H1 (cell line): Measurements from ENCODE around the gene TARS2. TPM values are rescaled to one million over a fixed set of nuclear protein-coding genes. Genes with fewer than 3 reads are reported as not detected.

Experiments used
- CTCF ChIA-PET: fragments of 300-600 bp; sonication (Branson Sonifier 250); formaldehyde crosslinking; loops from one replicate; lab custom pipeline; 2021; ENCODE audit not compliant: partially characterized antibody; lab: Charles Lee
- POLR2A ChIA-PET: fragments of 300-600 bp; sonication (Branson Sonifier 250); formaldehyde crosslinking; loops from one replicate; lab custom pipeline; 2021; ENCODE audit warnings: inconsistent platforms; ENCODE audit not compliant: partially characterized antibody; lab: Charles Lee
- DNase-seq, 2 experiments: peaks; one replicate each; pipeline versions ENCODE4 v3.0.0 to v3.0.0-alpha.2; 2010 to 2022; ENCODE audit warnings: low spot score in 2 of 2, low read depth in 1 of 2, mixed read lengths in 1 of 2
- FAIRE-seq: peaks from 2 replicates; lab custom pipeline; 2011; peaks lifted over from hg19 to GRCh38; lab: Jason Lieb, UNC
- H2AFZ ChIP-seq: 2 replicates; pipeline ENCODE4 v1.8.1; 2012; ENCODE audit warnings: low read length, inconsistent platforms
- H2AK5ac ChIP-seq: 2 replicates; pipeline ENCODE4 v1.6.1; 2013; ENCODE audit warnings: low read depth, low read length
- H2BK120ac ChIP-seq: replicated peaks from 2 replicates; pipeline ENCODE3; 2013; ENCODE audit warnings: low read depth, low read length, inconsistent platforms
- H2BK12ac ChIP-seq: 2 replicates; pipeline ENCODE4 v1.6.1; 2013; ENCODE audit warnings: low read depth, low read length
- H2BK15ac ChIP-seq: 2 replicates; pipeline ENCODE4 v1.6.1; 2013; ENCODE audit warnings: low read length
- H2BK20ac ChIP-seq: 2 replicates; pipeline ENCODE4 v1.6.1; 2013; ENCODE audit warnings: low read length
- H2BK5ac ChIP-seq: 2 replicates; pipeline ENCODE4 v1.6.1; 2013; ENCODE audit warnings: low read depth, low read length
- H3K14ac ChIP-seq: 2 replicates; pipeline ENCODE4 v1.6.1; 2013; ENCODE audit warnings: inconsistent platforms; ENCODE audit not compliant: insufficient read length
- H3K18ac ChIP-seq: 2 replicates; pipeline ENCODE4 v1.6.1; 2013; ENCODE audit warnings: low read length; ENCODE audit errors: extremely low read depth
- H3K23ac ChIP-seq: 2 replicates; pipeline ENCODE4 v1.6.1; 2013; ENCODE audit warnings: inconsistent platforms; ENCODE audit not compliant: insufficient read length
- H3K23me2 ChIP-seq: 2 replicates; pipeline ENCODE4 v1.6.1; 2013; ENCODE audit warnings: low read depth, low read length
- H3K27ac ChIP-seq: 2 replicates; pipeline ENCODE4 v1.6.1; 2011; ENCODE audit warnings: low read depth, low read length, inconsistent platforms
- H3K27me3 ChIP-seq, 4 experiments: replicated peaks in 1 of 4; 1 replicate in 1 of 4; 2 replicates in 3 of 4; pipeline versions ENCODE4 v1.6.1 to v1.8.1; 2011 to 2013; ENCODE audit warnings: low read length in 3 of 4, mild to moderate bottlenecking in 3 of 4, inconsistent platforms in 2 of 4, mixed read lengths in 2 of 4, moderate library complexity in 1 of 4; ENCODE audit not compliant: control insufficient read depth in 3 of 4, insufficient read depth in 3 of 4; ENCODE audit errors: extremely low read depth in 1 of 4
- H3K36me3 ChIP-seq, 4 experiments: 2 replicates each; pipeline versions ENCODE4 v1.6.1 to v1.8.1; 2011 to 2013; ENCODE audit warnings: mild to moderate bottlenecking in 4 of 4, low read length in 3 of 4, moderate library complexity in 2 of 4, control low read depth in 1 of 4, inconsistent platforms in 1 of 4; ENCODE audit not compliant: insufficient read depth in 4 of 4, control insufficient read depth in 2 of 4
- H3K4ac ChIP-seq: replicated peaks from 2 replicates; pipeline ENCODE3; 2013; ENCODE audit warnings: low read length, low read depth, mixed read lengths, inconsistent platforms; ENCODE audit not compliant: insufficient read length
- H3K4me1 ChIP-seq, 4 experiments: replicated peaks in 1 of 4; 1 replicate in 1 of 4; 2 replicates in 3 of 4; pipeline versions ENCODE4 v1.6.1 to v1.8.1; 2011 to 2013; ENCODE audit warnings: low read length in 3 of 4, inconsistent platforms in 2 of 4, mixed read lengths in 1 of 4; ENCODE audit not compliant: insufficient read depth in 4 of 4, control insufficient read depth in 3 of 4
- H3K4me2 ChIP-seq, 2 experiments: 2 replicates each; pipeline versions ENCODE4 v1.6.1 to v1.8.1; 2011 to 2013; ENCODE audit warnings: low read depth in 2 of 2, low read length in 2 of 2, control low read depth in 1 of 2, inconsistent platforms in 1 of 2, mild to moderate bottlenecking in 1 of 2; ENCODE audit not compliant: insufficient read depth in 1 of 2
- H3K4me3 ChIP-seq, 4 experiments: fragments of 200-600, 300-600 bp in 1 of 4; sonication (generic), shearing (Covaris generic), sonication (Bioruptor Twin) in 1 of 4; 2 replicates each; pipeline versions ENCODE4 v1.5.1 to v1.8.1; 2011 to 2016; ENCODE audit warnings: low read length in 4 of 4, low read depth in 3 of 4, control low read depth in 2 of 4, inconsistent platforms in 2 of 4, mild to moderate bottlenecking in 2 of 4, mixed read lengths in 1 of 4, moderate library complexity in 1 of 4; ENCODE audit not compliant: insufficient read depth in 2 of 4; ENCODE audit errors: extremely low read depth in 1 of 4
- H3K56ac ChIP-seq: replicated peaks from 2 replicates; pipeline ENCODE3; 2013; ENCODE audit warnings: low read depth, mild to moderate bottlenecking, mixed read lengths, low read length, inconsistent platforms; ENCODE audit not compliant: insufficient read length
- H3K79me1 ChIP-seq: 2 replicates; pipeline ENCODE4 v1.6.1; 2013; ENCODE audit warnings: low read depth, low read length, control low read depth
- H3K79me2 ChIP-seq, 2 experiments: 2 replicates each; pipeline versions ENCODE4 v1.6.1 to v1.8.1; 2012 to 2013; ENCODE audit warnings: low read length in 2 of 2, mild to moderate bottlenecking in 2 of 2, inconsistent platforms in 1 of 2; ENCODE audit not compliant: insufficient read depth in 2 of 2, control insufficient read depth in 1 of 2
- H3K9ac ChIP-seq, 4 experiments: replicated peaks in 1 of 4; 1 replicate in 1 of 4; 2 replicates in 3 of 4; pipeline versions ENCODE4 v1.6.1 to v1.8.1; 2011 to 2013; ENCODE audit warnings: low read depth in 3 of 4, low read length in 3 of 4, control low read depth in 2 of 4, mild to moderate bottlenecking in 2 of 4, moderate library complexity in 2 of 4, inconsistent platforms in 1 of 4; ENCODE audit errors: extremely low read depth in 1 of 4
- H3K9me3 ChIP-seq, 2 experiments: 2 replicates each; pipeline versions ENCODE4 v1.6.1 to v1.8.1; 2012 to 2013; ENCODE audit warnings: mild to moderate bottlenecking in 2 of 2, moderate library complexity in 2 of 2, control low read depth in 1 of 2, inconsistent platforms in 1 of 2, low read depth in 1 of 2, low read length in 1 of 2, mixed read lengths in 1 of 2; ENCODE audit not compliant: insufficient read depth in 2 of 2
- H4K20me1 ChIP-seq, 2 experiments: replicated peaks in 1 of 2; 2 replicates each; pipeline versions ENCODE3 to v1.8.1; 2011 to 2013; ENCODE audit warnings: inconsistent platforms in 2 of 2, low read length in 2 of 2, mild to moderate bottlenecking in 1 of 2; ENCODE audit not compliant: insufficient read depth in 2 of 2, control insufficient read depth in 1 of 2
- H4K5ac ChIP-seq: 2 replicates; pipeline ENCODE4 v1.6.1; 2013; ENCODE audit warnings: low read length, low read depth, mixed read lengths, inconsistent platforms; ENCODE audit not compliant: insufficient read length
- H4K8ac ChIP-seq: 2 replicates; pipeline ENCODE4 v1.8.0; 2013; ENCODE audit warnings: mild to moderate bottlenecking, moderate library complexity, low read length, inconsistent platforms; ENCODE audit not compliant: insufficient read depth; ENCODE audit errors: extremely low read depth
- H4K91ac ChIP-seq: replicated peaks from 2 replicates; pipeline ENCODE3; 2013; ENCODE audit warnings: low read length, mixed read lengths, inconsistent platforms; ENCODE audit not compliant: insufficient read length
- ATF2 ChIP-seq: IDR thresholded peaks from 2 replicates; pipeline ENCODE4 v1.6.1; 2012; ENCODE audit warnings: low read length, inconsistent platforms
- ATF3 ChIP-seq: IDR thresholded peaks from 2 replicates; pipeline ENCODE4 v1.6.1; 2011; ENCODE audit warnings: low read depth, mild to moderate bottlenecking, low read length; ENCODE audit not compliant: insufficient read depth
- CREB1 ChIP-seq: IDR thresholded peaks from 2 replicates; pipeline ENCODE4 v1.6.1; 2012; ENCODE audit warnings: inconsistent platforms
- CTBP2 ChIP-seq: IDR thresholded peaks from 2 replicates; pipeline ENCODE4 v1.7.0; 2011; ENCODE audit warnings: borderline replicate concordance, mild to moderate bottlenecking, moderate library complexity, mixed read lengths, low read length; ENCODE audit not compliant: insufficient read depth, insufficient read length
- FOSL1 ChIP-seq: IDR thresholded peaks from 2 replicates; pipeline ENCODE4 v1.6.1; 2011; ENCODE audit warnings: mild to moderate bottlenecking, low read depth, low read length, moderate library complexity; ENCODE audit not compliant: insufficient read depth
- JUND ChIP-seq: IDR thresholded peaks from 2 replicates; pipeline ENCODE4 v1.6.1; 2011; ENCODE audit warnings: mild to moderate bottlenecking, improper control_type of control experiment, low read length
- KDM1A ChIP-seq: fragments of 200-600, 300-600 bp; sonication (generic); IDR thresholded peaks from 2 replicates; pipeline ENCODE4 v1.7.1; 2016; ENCODE audit warnings: mild to moderate bottlenecking, low read length, borderline replicate concordance
- PHF8 ChIP-seq: fragments of 200-600 bp; sonication (generic); conservative IDR thresholded peaks from 2 replicates; pipeline ENCODE4 v1.7.1; 2012; ENCODE audit warnings: low read depth, mild to moderate bottlenecking, inconsistent platforms, low read length, moderate library complexity
- SIN3A ChIP-seq, 2 experiments: IDR thresholded peaks in 1 of 2; conservative IDR thresholded peaks in 1 of 2; 2 replicates each; pipeline ENCODE4 v1.6.1; 2011 to 2012; ENCODE audit warnings: low read length in 2 of 2, improper control_type of control experiment in 1 of 2, low read depth in 1 of 2, mild to moderate bottlenecking in 1 of 2
- YY1 ChIP-seq: IDR thresholded peaks from 2 replicates; pipeline ENCODE4 v1.6.1; 2011; ENCODE audit warnings: low read depth, mild to moderate bottlenecking, low read length
- ZNF274 ChIP-seq: IDR thresholded peaks from 2 replicates; pipeline ENCODE4 v1.7.0; 2012; ENCODE audit warnings: low read length, borderline replicate concordance; ENCODE audit errors: extremely low read depth
- WGBS, 2 experiments: shearing (Covaris generic) in 1 of 2; methylation state at CpG; one replicate each; pipeline versions ENCODE4 v1.1.6 to v1.1.7; 2013 to 2015; ENCODE audit warnings: low lambda C conversion rate in 2 of 2, mixed read lengths in 2 of 2, inconsistent platforms in 1 of 2, low coverage in 1 of 2, missing lambda C conversion rate in 1 of 2; ENCODE audit not compliant: insufficient replicate concordance in 2 of 2, insufficient coverage in 1 of 2, insufficient read length in 1 of 2; ENCODE audit errors: extremely low coverage in 1 of 2, missing lambda C conversion rate in 1 of 2; 5-methylcytosine and 5-hydroxymethylcytosine counted together
- polyA plus RNA-seq, 7 experiments: library from polyadenylated mRNA; depleted of rRNA in 3 of 7; stranded (reverse) in 5 of 7; unstranded in 2 of 7; fragments of >200 nt in 5 of 7; fragments of 200-250 nt in 2 of 7; gene quantifications; 1 replicate in 5 of 7; 2 replicates in 1 of 7; 4 replicates in 1 of 7; pipeline versions ENCODE4 v1.2.1 to v1.2.3, GENCODE V29; 2011 to 2013; ENCODE audit warnings: missing spikeins in 2 of 7, mixed read lengths in 2 of 7
- total RNA-seq: library from RNA; stranded (reverse); fragmentation: NEBNext Ultra II Directional; extraction: Animal tissue kit (Norgen Biotek cat#: 25700); gene quantifications from 2 replicates; pipeline ENCODE4 v1.2.1, GENCODE V29; 2021

The TARS2 gene
- total and polyA plus RNA-seq, 2 of the 8 experiments (the other 6 are each of a cell fraction or from before 2014, with no cell fraction given): 38.9 to 39.1 TPM

- no peak for DNase-seq
- H3K79me2 ChIP-seq: no peaks in the 10 kb centered on the region
- ChIA-PET CTCF (no interaction called here), POLR2A (no interaction called here)
- H2BK120ac ChIP-seq: no peak overlapping the region
- H4K8ac ChIP-seq: no peak overlapping the region
- H4K91ac ChIP-seq: no peak overlapping the region
- 95% methylated on average over 3 of the region's 4 CpGs; no CpG with 5 or more reads in 1 of the 2 experiments for WGBS, 2 experiments
- no peaks in the 10 kb centered on the region for H3K79me1 ChIP-seq
- H3K18ac ChIP-seq: no peak overlapping the region
- H3K23me2 ChIP-seq: no peaks in the 10 kb centered on the region
- no peak for FAIRE-seq
- H2BK12ac ChIP-seq: no peak overlapping the region
- no peak overlapping the region for H2BK20ac ChIP-seq
- H3K9ac ChIP-seq: no peak overlapping the region
- no peak overlapping the region for H2AK5ac ChIP-seq
- H3K27me3 ChIP-seq: no peaks in the 10 kb centered on the region
- no peak overlapping the region for H4K5ac ChIP-seq
- no peak overlapping the region for H3K27ac ChIP-seq
- H3K56ac ChIP-seq: no peak overlapping the region
- H3K23ac ChIP-seq: no peak overlapping the region
- no peaks in the 10 kb centered on the region for H3K9me3 ChIP-seq
- H2BK5ac ChIP-seq: no peak overlapping the region
- H4K20me1 ChIP-seq: no peaks in the 10 kb centered on the region
- H2AFZ ChIP-seq: no peak overlapping the region
- H3K4ac ChIP-seq: no peak overlapping the region
- H3K4me3 ChIP-seq: no peak overlapping the region
- H3K4me2 ChIP-seq: no peak overlapping the region
- H3K14ac ChIP-seq: no peak overlapping the region
- no peaks in the 10 kb centered on the region for H3K4me1 ChIP-seq
- H3K36me3 ChIP-seq: peaks cover 0 to 41% (median 19%) of the 10 kb centered on the region in 4 experiments; a peak in 6 of 8 replicates
- H2BK15ac ChIP-seq: no peak overlapping the region
- TF ChIP-seq PHF8 (no peak), JUND (no peak), YY1 (no peak), ATF2 (no peak), CTBP2 (no peak), ATF3 (no peak), SIN3A (conservative IDR thresholded peaks at IDR 0.05 in 1 of 2, IDR thresholded peaks at IDR 0.05 in 1 of 2; ENCODE audit: low read depth in 1 of 2, low read length in 2 of 2) (no peak), CREB1 (no peak), FOSL1 (no peak), KDM1A (no peak), ZNF274 (no peak)
These were observed 31.0 kb upstream of the TARS2 start for GRCh38 chr1:150456146-150456647.
